ENCODE data around the gene ALOXE3.

Gene ALOXE3

GRCh38 chr17:8147141-8147804 is 29.0 kb upstream of the ALOXE3 start:
- Histone ChIP-seq H3K4me3 (ENCODE audit: low read depth in 1 of 2, low read length in 2 of 2) (no peak overlapping the region), H3K27me3 (ENCODE audit: insufficient read depth, low read length, poor library complexity) (no peaks in the 10 kb centered on the region), H3K9ac (ENCODE audit: low read depth, low read length) (no peak overlapping the region), H3K36me3 (ENCODE audit: insufficient read depth, low read length) (peaks cover 78% of the 10 kb centered on the region), H3K27ac (ENCODE audit: low read length) (no peak overlapping the region), H3K9me3 (ENCODE audit: insufficient read depth, low read length, severe bottlenecking) (no peaks in the 10 kb centered on the region), H2AFZ (ENCODE audit: low read depth, low read length) (no peak overlapping the region), H3K4me1 (ENCODE audit: insufficient read depth, low read length) (peaks cover 22% of the 10 kb centered on the region), H3K79me2 (ENCODE audit: insufficient read depth, low read length) (peaks cover 17% of the 10 kb centered on the region), H3K4me2 (ENCODE audit: insufficient read depth, low read length) (no peak overlapping the region), H4K20me1 (ENCODE audit: insufficient read depth, low read length) (peaks cover 22% of the 10 kb centered on the region)
- ATAC-seq (ENCODE audit: insufficient read depth, low read depth) (no peak), DNase-seq (no peak)
- TF ChIP-seq EZH2 (IDR thresholded peaks at IDR 0.05; ENCODE audit: borderline replicate concordance, low read depth, low read length, severe bottlenecking): no peak
- no peak for TF ChIP-seq CTCF (IDR thresholded peaks at IDR 0.05; ENCODE audit: borderline replicate concordance, extremely low read depth, low read length, poor library complexity, severe bottlenecking)

- Histone ChIP-seq H3K36me3 (ENCODE audit: insufficient read depth, low read length) (peaks cover 84% of the 10 kb centered on the region), H3K79me2 (ENCODE audit: insufficient read depth, low read length) (peaks cover 13% of the 10 kb centered on the region), H3K27me3 (ENCODE audit: insufficient read depth, low read length, poor library complexity) (no peaks in the 10 kb centered on the region), H2AFZ (ENCODE audit: low read depth, low read length) (no peak overlapping the region), H3K4me1 (ENCODE audit: insufficient read depth, low read length) (peaks cover 15% of the 10 kb centered on the region), H3K9me3 (ENCODE audit: insufficient read depth, low read length, severe bottlenecking) (no peaks in the 10 kb centered on the region), H4K20me1 (ENCODE audit: insufficient read depth, low read length) (peaks cover 22% of the 10 kb centered on the region), H3K27ac (ENCODE audit: low read length) (no peak overlapping the region), H3K4me2 (ENCODE audit: insufficient read depth, low read length) (no peak overlapping the region), H3K4me3 (ENCODE audit: low read depth in 1 of 2, low read length in 2 of 2) (no peak overlapping the region), H3K9ac (ENCODE audit: low read depth, low read length) (no peak overlapping the region)
- ATAC-seq (ENCODE audit: insufficient read depth, low read depth): no peak
- no peak for TF ChIP-seq CTCF (IDR thresholded peaks at IDR 0.05; ENCODE audit: borderline replicate concordance, extremely low read depth, low read length, poor library complexity, severe bottlenecking)
- no peak for TF ChIP-seq EZH2 (IDR thresholded peaks at IDR 0.05; ENCODE audit: borderline replicate concordance, low read depth, low read length, severe bottlenecking)
- DNase-seq: no peak
Measured at GRCh38 chr17:8146381-8147140, 28.2 kb upstream of the ALOXE3 start.

- no peaks in the 10 kb centered on the region for H3K9me3 ChIP-seq (ENCODE audit: insufficient read depth, low read length, severe bottlenecking)
Measured at GRCh38 chr17:8145811-8146210, 27.5 kb upstream of the ALOXE3 start.

More at GRCh38 chr17:8145811-8146210, 27.5 kb upstream of the ALOXE3 start:
- DNase-seq (no peak), ATAC-seq (ENCODE audit: insufficient read depth, low read depth) (no peak)
- peaks cover 19% of the 10 kb centered on the region for H4K20me1 ChIP-seq (ENCODE audit: insufficient read depth, low read length)
- peaks cover 91% of the 10 kb centered on the region for H3K36me3 ChIP-seq (ENCODE audit: insufficient read depth, low read length)
- no peak overlapping the region for H3K4me2 ChIP-seq (ENCODE audit: insufficient read depth, low read length)
- no peak overlapping the region for H3K4me3 ChIP-seq (ENCODE audit: low read depth in 1 of 2, low read length in 2 of 2)
- no peak overlapping the region for H3K9ac ChIP-seq (ENCODE audit: low read depth, low read length)
- no peak overlapping the region for H3K27ac ChIP-seq (ENCODE audit: low read length)
- peaks cover 9% of the 10 kb centered on the region for H3K79me2 ChIP-seq (ENCODE audit: insufficient read depth, low read length)
- no peaks in the 10 kb centered on the region for H3K27me3 ChIP-seq (ENCODE audit: insufficient read depth, low read length, poor library complexity)
- no peak overlapping the region for H2AFZ ChIP-seq (ENCODE audit: low read depth, low read length)
- TF ChIP-seq EZH2 (IDR thresholded peaks at IDR 0.05; ENCODE audit: borderline replicate concordance, low read depth, low read length, severe bottlenecking) (no peak), CTCF (IDR thresholded peaks at IDR 0.05; ENCODE audit: borderline replicate concordance, extremely low read depth, low read length, poor library complexity, severe bottlenecking) (no peak)
- H3K4me1 ChIP-seq (ENCODE audit: insufficient read depth, low read length): peaks cover 8% of the 10 kb centered on the region

Data from DND-41 (cell line).